DMS153 (cell line): ENCODE measurements around the gene RTEL1.
"Not testable (repeated sequence)": the region's sequence is repeated elsewhere in the genome, so short reads cannot be mapped to it uniquely, and the experiment has no call there.

Experiments
- DNase-seq: peaks from one replicate; lab custom pipeline; 2025; lab: John Stamatoyannopoulos, UW

RTEL1 gene

GRCh38 chr20:63628246-63628975, 29.7 kb upstream of the RTEL1 start:
- DNase-seq: peak; percentile 63

- not testable (repeated sequence) for DNase-seq
Measured at GRCh38 chr20:63630956-63631355, 27.2 kb upstream of the RTEL1 start.

GRCh38 chr20:63631426-63631825, 26.7 kb upstream of the RTEL1 start:
- not testable (repeated sequence) for DNase-seq

- no peak for DNase-seq
Measured at GRCh38 chr20:63633732-63634131, 24.4 kb upstream of the RTEL1 start.

GRCh38 chr20:63635431-63636141, 22.5 kb upstream of the RTEL1 start:
- no peak for DNase-seq

- no peak for DNase-seq
Measured at GRCh38 chr20:63636752-63637628, 21.1 kb upstream of the RTEL1 start.

- DNase-seq: no peak
Measured at GRCh38 chr20:63639093-63639975, 18.8 kb upstream of the RTEL1 start.

GRCh38 chr20:63640086-63640485, 18.0 kb upstream of the RTEL1 start:
- no peak for DNase-seq

- DNase-seq: not testable (repeated sequence)
Measured at GRCh38 chr20:63640686-63641085, 17.4 kb upstream of the RTEL1 start.

GRCh38 chr20:63641146-63641791, 16.8 kb upstream of the RTEL1 start:
- no peak for DNase-seq

- peak; percentile 90 for DNase-seq
Measured at GRCh38 chr20:63641792-63642523, 16.2 kb upstream of the RTEL1 start.

- DNase-seq: no peak
Measured at GRCh38 chr20:63642527-63643247, 15.4 kb upstream of the RTEL1 start.

- no peak for DNase-seq
Measured at GRCh38 chr20:63643499-63643898, 14.6 kb upstream of the RTEL1 start.

GRCh38 chr20:63643946-63644345, 14.2 kb upstream of the RTEL1 start:
- no peak for DNase-seq

- DNase-seq: no peak
Measured at GRCh38 chr20:63645218-63645617, 12.9 kb upstream of the RTEL1 start.

GRCh38 chr20:63648190-63648589, 9.9 kb upstream of the RTEL1 start:
- DNase-seq: no peak

GRCh38 chr20:63648895-63649589, 9.1 kb upstream of the RTEL1 start:
- DNase-seq: no peak

- DNase-seq: not testable (repeated sequence)
Measured at GRCh38 chr20:63650486-63650885, 7.6 kb upstream of the RTEL1 start.

GRCh38 chr20:63651942-63652191, 6.2 kb upstream of the RTEL1 start:
- DNase-seq: no peak
